ENCODE data around the gene CTIF.

DNA sequence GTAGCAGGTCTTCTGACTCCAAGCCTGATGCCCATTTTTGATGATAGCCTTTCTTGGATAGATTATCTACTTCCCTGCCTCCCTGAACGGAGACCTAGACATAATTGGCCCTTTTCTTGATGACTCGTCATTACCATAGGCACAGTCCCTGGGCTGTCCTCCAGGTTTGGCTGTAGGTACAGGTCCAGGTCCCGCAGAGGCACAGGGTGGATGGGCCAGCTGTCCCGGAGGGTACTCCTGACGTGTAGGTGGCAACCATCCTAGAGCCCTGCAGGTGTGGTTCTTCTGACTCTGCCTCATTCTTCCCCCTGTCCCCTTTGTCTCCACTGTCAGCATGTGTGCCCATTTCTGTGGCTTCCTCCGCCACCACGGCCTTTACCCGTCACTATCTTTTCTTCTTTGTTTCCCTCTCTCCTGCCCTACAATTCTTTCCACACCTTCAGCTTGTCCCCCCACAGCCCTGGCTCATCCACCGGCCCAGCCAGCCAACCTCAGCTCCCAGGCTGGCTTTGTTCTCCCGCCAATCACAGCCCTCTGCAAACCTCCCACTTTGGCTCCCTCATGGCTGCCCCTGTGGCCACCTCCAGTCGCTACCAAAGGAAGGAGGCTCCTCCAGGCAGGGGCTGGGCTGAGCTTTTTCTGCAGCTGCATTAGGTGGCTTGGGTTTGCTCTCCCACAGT, 309.1 kb downstream of the CTIF start:
- TF ChIP-seq, protein P1, sequence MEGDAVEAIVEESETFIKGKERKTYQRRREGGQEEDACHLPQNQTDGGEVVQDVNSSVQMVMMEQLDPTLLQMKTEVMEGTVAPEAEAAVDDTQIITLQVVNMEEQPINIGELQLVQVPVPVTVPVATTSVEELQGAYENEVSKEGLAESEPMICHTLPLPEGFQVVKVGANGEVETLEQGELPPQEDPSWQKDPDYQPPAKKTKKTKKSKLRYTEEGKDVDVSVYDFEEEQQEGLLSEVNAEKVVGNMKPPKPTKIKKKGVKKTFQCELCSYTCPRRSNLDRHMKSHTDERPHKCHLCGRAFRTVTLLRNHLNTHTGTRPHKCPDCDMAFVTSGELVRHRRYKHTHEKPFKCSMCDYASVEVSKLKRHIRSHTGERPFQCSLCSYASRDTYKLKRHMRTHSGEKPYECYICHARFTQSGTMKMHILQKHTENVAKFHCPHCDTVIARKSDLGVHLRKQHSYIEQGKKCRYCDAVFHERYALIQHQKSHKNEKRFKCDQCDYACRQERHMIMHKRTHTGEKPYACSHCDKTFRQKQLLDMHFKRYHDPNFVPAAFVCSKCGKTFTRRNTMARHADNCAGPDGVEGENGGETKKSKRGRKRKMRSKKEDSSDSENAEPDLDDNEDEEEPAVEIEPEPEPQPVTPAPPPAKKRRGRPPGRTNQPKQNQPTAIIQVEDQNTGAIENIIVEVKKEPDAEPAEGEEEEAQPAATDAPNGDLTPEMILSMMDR (IDR thresholded peaks at IDR 0.05; ENCODE audit: low read depth, low read length, missing input control): no peak
- TF ChIP-seq RAD21 (IDR thresholded peaks at IDR 0.05) (no peak), GABPA (IDR thresholded peaks at IDR 0.05 in 1 of 2, conservative IDR thresholded peaks at IDR 0.05 in 1 of 2) (no peak), TAF1 (conservative IDR thresholded peaks at IDR 0.05) (no peak), JUND (IDR thresholded peaks at IDR 0.05) (no peak), YY1 (IDR thresholded peaks at IDR 0.05) (no peak), RXRA (IDR thresholded peaks at IDR 0.05) (no peak)
- TF ChIP-seq, protein P2, sequence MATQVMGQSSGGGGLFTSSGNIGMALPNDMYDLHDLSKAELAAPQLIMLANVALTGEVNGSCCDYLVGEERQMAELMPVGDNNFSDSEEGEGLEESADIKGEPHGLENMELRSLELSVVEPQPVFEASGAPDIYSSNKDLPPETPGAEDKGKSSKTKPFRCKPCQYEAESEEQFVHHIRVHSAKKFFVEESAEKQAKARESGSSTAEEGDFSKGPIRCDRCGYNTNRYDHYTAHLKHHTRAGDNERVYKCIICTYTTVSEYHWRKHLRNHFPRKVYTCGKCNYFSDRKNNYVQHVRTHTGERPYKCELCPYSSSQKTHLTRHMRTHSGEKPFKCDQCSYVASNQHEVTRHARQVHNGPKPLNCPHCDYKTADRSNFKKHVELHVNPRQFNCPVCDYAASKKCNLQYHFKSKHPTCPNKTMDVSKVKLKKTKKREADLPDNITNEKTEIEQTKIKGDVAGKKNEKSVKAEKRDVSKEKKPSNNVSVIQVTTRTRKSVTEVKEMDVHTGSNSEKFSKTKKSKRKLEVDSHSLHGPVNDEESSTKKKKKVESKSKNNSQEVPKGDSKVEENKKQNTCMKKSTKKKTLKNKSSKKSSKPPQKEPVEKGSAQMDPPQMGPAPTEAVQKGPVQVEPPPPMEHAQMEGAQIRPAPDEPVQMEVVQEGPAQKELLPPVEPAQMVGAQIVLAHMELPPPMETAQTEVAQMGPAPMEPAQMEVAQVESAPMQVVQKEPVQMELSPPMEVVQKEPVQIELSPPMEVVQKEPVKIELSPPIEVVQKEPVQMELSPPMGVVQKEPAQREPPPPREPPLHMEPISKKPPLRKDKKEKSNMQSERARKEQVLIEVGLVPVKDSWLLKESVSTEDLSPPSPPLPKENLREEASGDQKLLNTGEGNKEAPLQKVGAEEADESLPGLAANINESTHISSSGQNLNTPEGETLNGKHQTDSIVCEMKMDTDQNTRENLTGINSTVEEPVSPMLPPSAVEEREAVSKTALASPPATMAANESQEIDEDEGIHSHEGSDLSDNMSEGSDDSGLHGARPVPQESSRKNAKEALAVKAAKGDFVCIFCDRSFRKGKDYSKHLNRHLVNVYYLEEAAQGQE (IDR thresholded peaks at IDR 0.05): no peak

Data from liver (tissue), 3 donors.